Islet of Langerhans (tissue), 1 donor: Measurements from ENCODE around the gene PDLIM3.
"Not testable (repeated sequence)": the region's sequence is repeated elsewhere in the genome, so short reads cannot be mapped to it uniquely, and the experiment has no call there.

Source experiments
- FAIRE-seq: peaks from one replicate; lab custom pipeline; 2011; peaks lifted over from hg19 to GRCh38; lab: Jason Lieb, UNC

Gene PDLIM3, protein sequence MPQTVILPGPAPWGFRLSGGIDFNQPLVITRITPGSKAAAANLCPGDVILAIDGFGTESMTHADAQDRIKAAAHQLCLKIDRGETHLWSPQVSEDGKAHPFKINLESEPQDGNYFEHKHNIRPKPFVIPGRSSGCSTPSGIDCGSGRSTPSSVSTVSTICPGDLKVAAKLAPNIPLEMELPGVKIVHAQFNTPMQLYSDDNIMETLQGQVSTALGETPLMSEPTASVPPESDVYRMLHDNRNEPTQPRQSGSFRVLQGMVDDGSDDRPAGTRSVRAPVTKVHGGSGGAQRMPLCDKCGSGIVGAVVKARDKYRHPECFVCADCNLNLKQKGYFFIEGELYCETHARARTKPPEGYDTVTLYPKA

GRCh38 chr4:185534866-185535611 is at the start of gene PDLIM3:
PDLIM3 (minus strand) TSS chr4:185535507; CDS start chr4:185535434, 73 bp downstream.
- FAIRE-seq: no peak

DNA sequence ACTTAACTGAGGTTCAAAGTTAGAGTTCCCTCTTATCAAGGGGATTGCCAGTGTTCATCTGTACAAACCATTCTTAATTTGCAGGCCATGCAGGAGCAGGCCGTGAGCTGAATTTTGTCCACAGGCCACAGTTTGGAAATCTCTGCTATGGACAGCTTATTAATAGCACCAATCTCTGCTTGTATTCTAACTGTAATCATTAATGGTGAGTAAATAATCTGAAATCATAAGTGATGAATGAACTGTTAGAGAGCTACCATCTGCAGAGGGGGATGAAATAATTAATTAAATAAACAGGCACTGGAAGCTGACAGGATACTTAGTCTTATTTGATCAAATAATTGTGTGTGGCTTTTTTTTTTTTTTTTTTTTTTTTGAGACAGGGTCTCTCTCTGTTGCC is 48.5 kb upstream of the PDLIM3 start:
- FAIRE-seq: no peak

DNA sequence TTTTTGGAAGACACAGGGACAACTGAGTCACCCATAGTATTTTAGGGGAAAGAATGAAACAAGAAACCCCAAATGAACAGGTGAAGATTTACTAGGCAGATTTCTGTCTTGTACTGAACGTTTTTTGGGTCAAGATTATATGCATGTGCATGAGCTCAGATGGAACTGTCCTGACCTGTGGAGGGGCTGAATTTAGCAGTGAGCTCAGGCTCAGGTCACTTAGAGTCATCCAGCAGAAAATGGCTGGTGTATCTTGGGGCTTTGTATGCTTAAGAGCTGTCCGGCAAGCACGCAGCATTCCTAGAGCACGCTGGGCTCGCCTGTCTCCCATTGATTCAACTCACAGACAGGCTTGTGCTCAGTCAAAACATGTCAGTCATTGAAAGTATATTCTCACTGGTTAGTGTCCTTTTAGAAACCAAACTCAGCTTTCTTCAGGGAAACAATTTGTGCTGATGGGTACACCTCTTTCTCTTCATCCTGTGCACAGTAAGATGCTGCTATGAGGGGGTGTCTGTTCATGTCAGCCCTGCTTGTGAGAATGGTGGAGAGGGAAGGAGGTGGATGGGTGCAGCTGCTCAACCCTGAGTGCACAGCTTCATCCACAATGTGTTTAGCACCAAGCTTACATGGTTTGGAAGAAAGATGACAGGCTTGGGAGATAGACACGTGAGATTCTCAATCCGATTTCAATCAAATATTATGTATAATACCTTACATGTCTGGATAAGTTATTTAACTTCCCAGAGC is 47.5 kb upstream of the PDLIM3 start:
- no peak for FAIRE-seq

DNA sequence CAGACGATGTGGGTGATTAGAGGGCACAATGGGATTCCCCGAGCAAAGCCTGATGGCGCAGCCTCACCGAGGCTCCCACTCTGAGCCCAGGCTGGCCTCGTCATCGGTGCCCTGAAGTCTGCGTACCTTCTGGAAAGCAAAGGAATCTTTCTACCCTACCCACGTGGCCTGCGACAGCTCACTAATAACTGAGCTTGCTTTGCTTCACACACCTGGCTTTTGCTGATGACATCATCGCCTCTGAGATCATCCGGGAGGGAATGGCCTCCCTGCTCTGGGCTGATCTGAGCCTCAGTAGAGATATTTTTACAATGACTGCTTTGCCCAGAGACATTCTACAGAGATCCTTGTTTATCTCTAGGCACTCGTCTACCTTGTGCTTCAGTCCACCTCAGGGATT is 45.4 kb upstream of the PDLIM3 start:
- FAIRE-seq: no peak

GRCh38 chr4:185578284-185578683 is 43.0 kb upstream of the PDLIM3 start:
- FAIRE-seq: no peak

DNA sequence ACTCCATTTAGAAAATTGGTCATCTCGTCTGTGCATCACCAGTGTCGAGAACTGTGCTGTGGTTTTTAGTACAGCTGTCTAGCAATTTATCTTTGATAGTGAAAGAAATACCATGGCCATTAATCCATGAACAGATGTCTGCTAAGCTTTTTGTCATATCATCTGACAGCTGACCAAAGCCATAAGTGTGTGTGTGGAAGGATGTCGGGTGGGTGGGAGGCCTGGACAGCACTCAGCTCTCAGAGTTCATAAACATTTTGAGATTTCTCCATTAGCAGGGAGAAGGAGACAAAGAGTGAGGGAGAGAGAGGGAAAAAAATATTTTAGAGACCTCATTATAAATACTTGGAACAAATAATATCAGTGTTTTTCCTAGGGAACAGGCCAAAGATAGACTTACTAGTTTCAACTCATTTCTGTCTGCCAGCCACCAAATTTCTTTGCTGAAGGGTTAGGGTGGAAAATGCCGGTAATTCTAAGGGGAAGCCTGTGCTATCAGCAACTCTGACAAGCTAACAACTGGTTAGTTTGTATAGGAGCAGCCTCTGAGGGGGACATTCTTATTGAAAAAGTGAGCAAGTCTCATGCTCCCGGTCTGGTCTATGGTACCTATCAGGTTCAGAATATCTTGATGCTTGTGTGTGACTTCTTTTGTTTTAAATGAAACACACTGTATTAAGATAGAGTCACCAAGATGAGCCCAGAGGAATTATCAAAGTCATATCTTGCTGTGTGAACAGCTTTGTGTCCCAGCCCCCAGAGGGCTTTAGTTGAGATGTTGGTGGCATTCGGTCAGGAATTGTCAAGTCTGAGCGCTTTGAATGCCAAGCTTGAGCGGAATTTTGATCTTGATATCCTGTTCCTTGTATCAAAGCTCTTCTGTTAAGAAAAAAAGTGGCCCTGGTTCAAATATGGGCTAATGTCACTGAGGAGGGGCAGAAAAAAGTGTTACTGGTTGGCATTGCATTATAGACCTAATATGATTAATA is 41.9 kb upstream of the PDLIM3 start:
- FAIRE-seq: no peak

- FAIRE-seq: no peak
These were observed 41.1 kb upstream of the PDLIM3 start for GRCh38 chr4:185576314-185576961.

DNA sequence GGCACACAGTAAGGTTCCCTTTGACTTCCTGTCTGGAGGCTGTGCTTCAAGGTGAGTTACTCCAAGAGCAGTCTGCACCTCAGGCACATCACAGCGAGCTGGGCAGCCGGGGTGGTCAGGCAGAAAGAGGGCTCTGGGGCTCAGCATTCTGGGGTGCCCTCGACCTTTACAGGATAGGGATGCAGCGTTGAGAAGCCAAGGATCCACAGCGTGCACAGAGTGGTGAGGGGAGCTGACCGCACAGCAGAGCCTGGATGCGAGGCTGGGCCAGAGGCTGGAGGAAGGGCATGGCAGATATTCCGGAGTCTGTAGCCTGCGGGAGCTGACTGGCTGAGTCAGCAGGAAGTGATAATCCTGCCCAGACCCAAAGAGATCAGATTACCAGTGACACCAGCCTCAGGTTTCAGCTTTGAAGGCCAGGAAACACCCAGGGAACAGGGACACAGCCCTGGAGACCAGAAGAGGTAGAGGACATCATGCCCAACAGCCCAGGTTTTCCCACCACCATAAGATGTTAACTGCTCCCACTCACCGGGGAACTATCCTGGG is 38.4 kb upstream of the PDLIM3 start:
- FAIRE-seq: no peak

DNA sequence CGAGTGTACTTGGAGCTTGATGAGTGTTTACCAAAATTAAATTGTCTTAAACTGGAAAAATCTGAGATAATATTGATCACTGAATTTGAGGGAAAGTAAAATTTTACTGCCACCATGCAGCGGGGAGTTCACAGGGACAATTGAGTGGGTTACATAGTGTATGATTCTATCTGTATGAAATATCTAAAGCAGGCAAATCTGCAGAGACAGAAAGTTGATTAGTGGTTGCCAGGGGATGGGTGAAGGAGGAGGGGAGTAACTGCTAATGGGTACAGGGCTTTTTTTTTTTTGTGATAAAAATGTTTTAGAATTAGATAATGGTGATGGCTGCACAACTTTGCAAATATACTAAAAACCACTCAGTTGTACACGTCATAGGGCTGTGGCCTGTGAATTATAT is 35.4 kb upstream of the PDLIM3 start:
- FAIRE-seq: peak; percentile 33

GRCh38 chr4:185567381-185568376 is 32.4 kb upstream of the PDLIM3 start:
- FAIRE-seq: no peak

DNA sequence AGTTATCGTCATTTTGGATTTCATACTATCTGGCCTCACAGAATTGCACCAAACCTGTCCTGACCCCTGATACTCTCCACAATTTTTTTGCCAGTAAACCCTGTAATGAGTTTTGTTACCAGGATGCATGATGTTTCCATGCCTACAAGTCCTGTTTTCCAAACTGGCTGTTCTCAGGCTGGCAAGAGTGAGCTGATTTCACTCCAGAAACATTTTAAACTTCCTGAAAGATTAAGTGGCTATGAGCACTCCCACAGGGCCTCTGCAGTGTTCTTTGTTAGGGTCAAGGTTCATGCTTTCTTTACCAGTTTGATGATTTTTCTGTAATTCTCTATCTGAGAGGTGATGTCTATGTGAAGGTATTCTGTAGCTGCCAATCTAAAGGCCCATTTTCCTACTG is 31.7 kb upstream of the PDLIM3 start:
- FAIRE-seq: no peak

DNA sequence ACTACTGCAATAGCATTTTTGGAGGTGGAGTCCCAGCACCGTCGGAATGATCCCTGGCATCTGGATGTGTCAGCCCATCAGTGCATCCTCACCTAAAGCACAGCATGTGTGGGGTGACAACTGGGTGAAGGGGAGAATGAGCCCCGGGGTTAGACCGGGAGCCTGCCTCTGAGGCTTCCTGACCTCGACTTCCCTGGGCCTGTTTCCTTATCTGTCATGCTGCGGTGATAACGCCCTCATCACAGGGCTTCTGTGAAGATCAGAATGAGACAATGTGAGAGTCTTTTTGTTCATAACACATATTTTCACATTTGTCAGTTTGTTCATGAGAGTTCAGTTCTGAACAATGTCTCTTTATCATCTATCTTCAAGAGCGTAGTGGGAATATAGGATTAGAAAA is 31.1 kb upstream of the PDLIM3 start:
- FAIRE-seq: no peak

GRCh38 chr4:185565696-185566095 is 30.4 kb upstream of the PDLIM3 start:
- FAIRE-seq: no peak

- no peak for FAIRE-seq
These were observed 29.0 kb upstream of the PDLIM3 start for GRCh38 chr4:185564349-185564748.

DNA sequence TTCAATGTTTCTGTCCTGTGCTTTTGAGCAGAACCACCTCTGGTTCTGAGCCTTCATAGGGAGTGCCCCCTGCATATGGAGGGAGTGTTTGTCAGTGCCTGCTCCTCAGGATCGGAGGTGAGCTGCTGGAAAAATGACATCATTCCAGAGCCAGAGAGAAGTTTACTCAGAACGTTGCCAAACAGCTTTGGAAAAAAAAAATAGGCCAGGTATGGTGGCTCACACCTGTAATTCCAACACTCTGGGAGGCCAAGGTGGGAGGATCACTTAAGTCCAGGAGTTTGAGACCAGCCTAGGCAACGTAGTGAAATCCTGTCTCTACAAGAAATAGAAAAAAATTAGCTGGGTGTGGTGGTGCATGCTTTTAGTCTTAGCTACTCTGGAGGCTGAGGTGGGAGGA is 27.2 kb upstream of the PDLIM3 start:
- FAIRE-seq: no peak

- no peak for FAIRE-seq
These were observed 25.0 kb upstream of the PDLIM3 start for GRCh38 chr4:185560316-185560715.

DNA sequence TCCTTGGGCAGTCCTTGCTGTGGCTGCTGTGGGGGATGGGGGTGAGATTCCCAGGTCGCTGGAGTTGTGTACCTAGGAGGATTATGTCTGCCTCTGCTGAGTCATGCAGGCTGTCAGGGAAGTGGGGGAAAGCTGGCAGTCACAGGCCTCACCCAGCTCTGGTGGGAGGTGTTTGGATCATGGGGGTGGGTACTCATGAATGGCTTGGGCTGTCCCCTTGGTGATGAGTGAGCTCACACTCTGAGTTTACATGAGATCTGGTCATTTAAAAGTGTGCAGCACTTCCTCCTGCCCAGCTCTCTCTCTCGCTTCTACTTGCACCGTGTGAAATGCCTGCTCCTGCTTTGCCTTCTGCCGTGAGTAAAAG is 24.6 kb upstream of the PDLIM3 start:
- no peak for FAIRE-seq

GRCh38 chr4:185559251-185559914 is 24.1 kb upstream of the PDLIM3 start:
- FAIRE-seq: not testable (repeated sequence)
